OCI-LY1 (cell line): ENCODE results near the gene TLE2.
A peak's percentile ranks its signal among the peaks of the same experiment; 100 is the strongest.

Experiments
- H2AFZ ChIP-seq: fragments of 200-600 bp; sonication (generic), shearing (Covaris generic); 2 replicates; pipeline ENCODE4 v1.6.0; 2014; ENCODE audit warnings: antibody characterized with exemption, mild to moderate bottlenecking, low read length
- H3F3A ChIP-seq: fragments of 200-600 bp; sonication (generic), shearing (Covaris generic); 2 replicates; pipeline ENCODE4 v1.6.0; 2014; ENCODE audit warnings: mild to moderate bottlenecking, antibody characterized with exemption, low read length, moderate library complexity; ENCODE audit not compliant: insufficient read depth
- H3K27ac ChIP-seq: fragments of 200-600 bp; sonication (generic); 2 replicates; pipeline ENCODE4 v1.5.1; 2014; ENCODE audit warnings: low read length, mixed run types, mild to moderate bottlenecking, low read depth; ENCODE audit not compliant: poor library complexity, severe bottlenecking
- H3K27me3 ChIP-seq: fragments of 200-600 bp; sonication (generic); 2 replicates; pipeline ENCODE4 v1.6.0; 2014; ENCODE audit warnings: antibody characterized with exemption, mild to moderate bottlenecking, low read length, moderate library complexity; ENCODE audit not compliant: insufficient read depth
- H3K36me3 ChIP-seq: fragments of 200-600 bp; sonication (generic); 2 replicates; pipeline ENCODE4 v1.6.1; 2014; ENCODE audit warnings: mild to moderate bottlenecking, antibody characterized with exemption, low read length, moderate library complexity, mixed read lengths; ENCODE audit not compliant: insufficient read depth
- H3K4me1 ChIP-seq: fragments of 200-600 bp; sonication (generic); 2 replicates; pipeline ENCODE4 v1.5.1; 2014; ENCODE audit warnings: mild to moderate bottlenecking, low read length, moderate library complexity; ENCODE audit not compliant: insufficient read depth, severe bottlenecking
- H3K4me2 ChIP-seq: fragments of 200-600 bp; sonication (generic), shearing (Covaris generic); 2 replicates; pipeline ENCODE4 v1.6.1; 2014; ENCODE audit warnings: low read length
- H3K4me3 ChIP-seq: fragments of 200-600 bp; sonication (generic); 2 replicates; pipeline ENCODE4 v1.5.1; 2014; ENCODE audit warnings: low read length, low read depth, mild to moderate bottlenecking, mixed read lengths; ENCODE audit not compliant: poor library complexity, severe bottlenecking
- H3K79me2 ChIP-seq: fragments of 200-600 bp; shearing (Covaris generic); 2 replicates; pipeline ENCODE4 v1.6.1; 2016; ENCODE audit warnings: mixed run types, low read length, mixed read lengths; ENCODE audit not compliant: insufficient read depth
- H3K9ac ChIP-seq: fragments of 200-600 bp; sonication (generic), shearing (Covaris generic); 2 replicates; pipeline ENCODE4 v1.6.1; 2014; ENCODE audit warnings: mild to moderate bottlenecking, low read length, mixed read lengths
- H3K9me2 ChIP-seq: fragments of 200-600 bp; sonication (generic), shearing (Covaris generic); 2 replicates; pipeline ENCODE4 v1.6.1; 2014; ENCODE audit warnings: low read depth, mild to moderate bottlenecking, low read length, mixed read lengths
- H3K9me3 ChIP-seq: fragments of 200-600 bp; shearing (Covaris generic); 2 replicates; pipeline ENCODE4 v1.6.1; 2014; ENCODE audit warnings: low read length, mixed read lengths
- H4K20me1 ChIP-seq: fragments of 200-600 bp; sonication (generic), shearing (Covaris generic); 2 replicates; pipeline ENCODE4 v1.6.0; 2016; ENCODE audit warnings: mild to moderate bottlenecking, low read length; ENCODE audit not compliant: insufficient read depth
- CTCF ChIP-seq: fragments of 200-600 bp; sonication (generic), shearing (Covaris generic); IDR thresholded peaks from 2 replicates; pipeline ENCODE4 v1.5.1; 2017; ENCODE audit warnings: mild to moderate bottlenecking, antibody characterized with exemption, low read length, moderate library complexity, mixed read lengths
- EZH2 ChIP-seq: fragments of 200-600 bp; sonication (generic), shearing (Covaris generic); IDR thresholded peaks from 2 replicates; pipeline ENCODE4 v1.8.0; 2017; ENCODE audit warnings: borderline replicate concordance, mixed run types, mild to moderate bottlenecking, antibody characterized with exemption, low read length, moderate library complexity, mixed read lengths

The TLE2 gene

GRCh38 chr19:3029065-3029923 lies at the start of gene TLE2:
Gene TLE2, minus strand, starts transcription at chr19:3029280. Its CDS starts 376 bp downstream, at chr19:3028904.
- Histone ChIP-seq H4K20me1 (no peaks in the 10 kb centered on the region), H3K27ac (no peak within 1 kb of the TSS), H3K79me2 (no peaks in the 10 kb centered on the region), H3K4me1 (no peaks in the 10 kb centered on the region), H3K9me2 (no peaks in the 10 kb centered on the region), H3K27me3 (peaks cover 19% of the 10 kb centered on the region), H3F3A (no peaks in the 10 kb centered on the region), H3K36me3 (no peaks in the 10 kb centered on the region), H3K9me3 (no peaks in the 10 kb centered on the region), H3K9ac (no peak within 1 kb of the TSS), H3K4me2 (no peak within 1 kb of the TSS), H3K4me3 (no peak within 1 kb of the TSS), H2AFZ (no peak within 1 kb of the TSS)
- TF ChIP-seq CTCF (no peak), EZH2 (no peak)

GRCh38 chr19:3075605-3076431 lies 46.7 kb upstream of the TLE2 start:
- Histone ChIP-seq H3K9me2 (no peaks in the 10 kb centered on the region), H3K27ac (no peak overlapping the region), H3K4me2 (no peak overlapping the region), H3K4me3 (no peak overlapping the region), H3K79me2 (no peaks in the 10 kb centered on the region), H3F3A (no peaks in the 10 kb centered on the region), H4K20me1 (no peaks in the 10 kb centered on the region), H3K9me3 (no peaks in the 10 kb centered on the region), H3K4me1 (no peaks in the 10 kb centered on the region), H3K36me3 (no peaks in the 10 kb centered on the region), H3K9ac (no peak overlapping the region), H3K27me3 (0 out of 2 replicates have a peak, but pooled peaks cover 3% of the 10 kb centered on the region), H2AFZ (no peak overlapping the region)
- no peak for TF ChIP-seq EZH2
- peak; percentile 86 for TF ChIP-seq CTCF

DNA sequence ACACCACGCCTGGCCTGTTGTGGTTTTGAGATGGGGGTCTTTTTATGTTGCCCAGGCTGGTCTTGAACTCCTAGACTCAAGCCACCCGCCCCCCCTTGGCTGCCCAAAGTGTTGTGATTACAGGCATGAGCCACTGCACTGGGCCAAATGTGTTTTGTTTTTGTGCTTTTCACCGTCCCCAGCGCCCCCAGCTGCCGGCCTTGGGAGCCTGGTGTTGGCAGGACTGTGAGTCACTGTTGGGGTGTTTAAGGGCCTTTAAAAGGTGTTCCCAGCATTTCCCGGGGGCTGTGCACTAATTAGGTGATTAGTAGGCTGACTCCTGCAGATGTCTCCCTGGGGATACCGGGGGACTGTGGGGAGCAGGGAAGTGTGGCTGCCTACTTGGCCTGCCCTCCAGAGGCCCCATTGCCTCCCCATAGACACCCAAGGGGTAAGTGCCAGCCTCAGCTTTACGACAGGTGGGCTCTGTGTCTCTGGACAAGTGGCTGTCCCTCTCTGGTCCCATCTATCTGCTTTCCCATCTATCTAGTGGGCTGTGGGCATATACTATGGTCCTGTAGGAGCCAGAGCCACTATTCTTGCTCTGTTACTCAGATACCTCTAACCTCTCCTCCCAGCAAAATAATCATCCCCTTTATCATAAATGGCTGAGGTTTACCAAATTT lies 45.0 kb upstream of the TLE2 start:
- Histone ChIP-seq H2AFZ (no peak overlapping the region), H3K4me3 (no peak overlapping the region), H3K27ac (no peak overlapping the region), H3K27me3 (0 out of 2 replicates have a peak, but pooled peaks cover 3% of the 10 kb centered on the region), H3K4me2 (no peak overlapping the region), H3K4me1 (no peaks in the 10 kb centered on the region), H3K36me3 (no peaks in the 10 kb centered on the region; the same call in 1 of the 2 replicates), H3K9ac (no peak overlapping the region), H3F3A (no peaks in the 10 kb centered on the region), H3K9me2 (no peaks in the 10 kb centered on the region), H4K20me1 (no peaks in the 10 kb centered on the region), H3K9me3 (no peaks in the 10 kb centered on the region), H3K79me2 (no peaks in the 10 kb centered on the region)
- no peak for TF ChIP-seq CTCF
